Measurements from ENCODE around the gene YBX3.
"Not testable (repeated sequence)": the region's sequence is repeated elsewhere in the genome, so short reads cannot be mapped to it uniquely, and the experiment has no call there.

The YBX3 gene

GRCh38 chr12:10722905-10723746 is at the start of gene YBX3:
YBX3 (minus strand) TSS chr12:10723323; CDS start chr12:10723111, 212 bp downstream.
- peak; percentile 91 for DNase-seq

GRCh38 chr12:10771132-10771733 is 48.1 kb upstream of the YBX3 start:
- no peak for DNase-seq

- DNase-seq: no peak
These were observed 36.5 kb upstream of the YBX3 start for GRCh38 chr12:10759657-10760056.

- no peak for DNase-seq
These were observed 33.1 kb upstream of the YBX3 start for GRCh38 chr12:10756194-10756593.

- DNase-seq: no peak
These were observed 29.9 kb upstream of the YBX3 start for GRCh38 chr12:10753059-10753458.

- no peak for DNase-seq
These were observed 27.2 kb upstream of the YBX3 start for GRCh38 chr12:10750385-10750727.

GRCh38 chr12:10749700-10750384 is 26.7 kb upstream of the YBX3 start:
- DNase-seq: peak; percentile 82

- DNase-seq: no peak
These were observed 24.6 kb upstream of the YBX3 start for GRCh38 chr12:10747730-10748129.

GRCh38 chr12:10743420-10743819 is 20.3 kb upstream of the YBX3 start:
- not testable (repeated sequence) for DNase-seq

- no peak for DNase-seq
These were observed 18.7 kb upstream of the YBX3 start for GRCh38 chr12:10741845-10742244.

GRCh38 chr12:10740182-10740581 is 17.1 kb upstream of the YBX3 start:
- no peak for DNase-seq

GRCh38 chr12:10739157-10740118 is 16.3 kb upstream of the YBX3 start:
- no peak for DNase-seq

- DNase-seq: no peak
These were observed 14.1 kb upstream of the YBX3 start for GRCh38 chr12:10737249-10737648.

GRCh38 chr12:10736463-10736862 is 13.3 kb upstream of the YBX3 start:
- no peak for DNase-seq

- no peak for DNase-seq
These were observed 12.3 kb upstream of the YBX3 start for GRCh38 chr12:10735428-10735827.

- no peak for DNase-seq
These were observed 9.4 kb upstream of the YBX3 start for GRCh38 chr12:10732549-10732948.

GRCh38 chr12:10732066-10732465 is 8.9 kb upstream of the YBX3 start:
- no peak for DNase-seq

GRCh38 chr12:10730559-10730958 is 7.4 kb upstream of the YBX3 start:
- no peak for DNase-seq

- DNase-seq: no peak
These were observed 5.0 kb upstream of the YBX3 start for GRCh38 chr12:10728091-10728490.

- no peak for DNase-seq
These were observed 3.8 kb upstream of the YBX3 start for GRCh38 chr12:10726945-10727344.

GRCh38 chr12:10725003-10725402 is 1.9 kb upstream of the YBX3 start:
- DNase-seq: no peak

- DNase-seq: no peak
These were observed 620 bp downstream of the YBX3 start for GRCh38 chr12:10722502-10722904.

Data from right forelimb (tissue), 1 donor.